ENCODE measurements around the gene ANXA2. TPM values are rescaled to one million over a fixed set of nuclear protein-coding genes. Genes with fewer than 3 reads are reported as not detected.

ANXA2 gene
- total and polyA plus RNA-seq, 2 donors (not counting 1 experiment from before 2014, with no cell fraction given): 116 to 133 TPM

DNA sequence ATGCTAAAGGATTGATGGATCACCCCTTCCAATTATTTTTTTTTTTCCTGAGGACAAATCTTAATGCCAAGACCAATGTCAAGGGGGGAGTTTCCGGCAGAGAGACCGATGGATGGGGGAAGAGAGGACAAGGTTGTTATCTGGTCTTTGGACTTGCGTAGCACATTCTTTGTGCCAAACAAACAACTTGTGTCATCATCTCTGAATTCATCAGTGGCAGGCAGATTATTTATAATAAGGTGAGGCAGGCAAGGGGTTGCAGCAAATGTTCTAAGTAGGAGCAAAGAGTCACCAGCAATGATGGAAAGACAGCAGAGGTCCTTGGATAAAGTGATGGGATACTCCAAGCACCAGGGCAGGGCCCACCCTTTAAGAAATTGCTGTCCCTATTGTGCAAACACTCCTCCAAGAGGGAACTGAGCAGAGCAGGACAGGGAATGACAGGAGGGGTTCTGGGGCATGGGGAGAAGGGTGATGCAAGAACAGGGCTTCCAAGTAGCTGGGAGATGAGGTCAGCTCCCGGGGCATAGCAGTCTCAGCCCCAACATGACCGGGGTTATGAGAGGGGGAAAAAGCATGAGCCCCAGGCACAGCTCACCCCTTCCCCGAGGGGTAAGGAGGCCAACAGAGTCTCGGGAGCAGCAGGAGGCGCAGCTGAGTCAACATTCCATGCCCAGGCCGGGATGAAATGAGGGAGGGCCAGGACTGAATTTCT is 57.4 kb downstream of the ANXA2 start:
- DNase-seq (no peak), ATAC-seq (ENCODE audit: low read depth) (no peak)
- 95% methylated on average over 4 of the region's 9 CpGs for WGBS (ENCODE audit: insufficient coverage)
- Mint-ChIP-seq H3K9me3 (ENCODE audit: insufficient read depth) (no peaks in the 10 kb centered on the region), H3K4me1 (no peaks in the 10 kb centered on the region), H3K27ac (no peak overlapping the region), H3K4me3 (no peak overlapping the region), H3K27me3 (no peaks in the 10 kb centered on the region)
- no peaks in the 10 kb centered on the region for H4K20me1 ChIP-seq (ENCODE audit: control insufficient read depth, insufficient read depth, low read length, poor library complexity, severe bottlenecking)
- no peak overlapping the region for H3K9ac ChIP-seq (ENCODE audit: low read length)
- CTCF ChIA-PET: no interaction called here
- H3K36me3 ChIP-seq (replicated peaks in 1 of 2; ENCODE audit: control extremely low read depth in 1 of 2, control insufficient read depth in 1 of 2, extremely low read depth in 1 of 2, insufficient read depth in 2 of 2, low read length in 1 of 2): no peaks in the 10 kb centered on the region
- POLR2A ChIA-PET: no interaction called here
- no peak overlapping the region for H3K4me3 ChIP-seq (ENCODE audit: control extremely low read depth in 1 of 5, extremely low read depth in 1 of 5, insufficient read depth in 1 of 5, low read depth in 2 of 5, low read length in 4 of 5)
- no peaks in the 10 kb centered on the region for H3K27me3 ChIP-seq (replicated peaks in 1 of 4; ENCODE audit: control extremely low read depth in 1 of 4, control insufficient read depth in 3 of 4, insufficient read depth in 4 of 4, low read length in 3 of 4)
- H3K4me2 ChIP-seq (replicated peaks; ENCODE audit: low read depth, low read length, poor library complexity, severe bottlenecking): no peak overlapping the region
- no peaks in the 10 kb centered on the region for H3K79me2 ChIP-seq (ENCODE audit: control insufficient read depth, insufficient read depth, low read length)
- H3K9me3 ChIP-seq (ENCODE audit: control extremely low read depth in 1 of 3, control insufficient read depth in 2 of 3, insufficient read depth in 1 of 3, low read length in 2 of 3): no peaks in the 10 kb centered on the region
- no peak overlapping the region for H3K27ac ChIP-seq (ENCODE audit: low read length in 2 of 2)
- no peak overlapping the region for H2AFZ ChIP-seq (ENCODE audit: insufficient read depth, low read depth, low read length, poor library complexity, severe bottlenecking)
- intact Hi-C loops (cut with micrococcal nuclease): no loop called here
- TF ChIP-seq, protein P1, sequence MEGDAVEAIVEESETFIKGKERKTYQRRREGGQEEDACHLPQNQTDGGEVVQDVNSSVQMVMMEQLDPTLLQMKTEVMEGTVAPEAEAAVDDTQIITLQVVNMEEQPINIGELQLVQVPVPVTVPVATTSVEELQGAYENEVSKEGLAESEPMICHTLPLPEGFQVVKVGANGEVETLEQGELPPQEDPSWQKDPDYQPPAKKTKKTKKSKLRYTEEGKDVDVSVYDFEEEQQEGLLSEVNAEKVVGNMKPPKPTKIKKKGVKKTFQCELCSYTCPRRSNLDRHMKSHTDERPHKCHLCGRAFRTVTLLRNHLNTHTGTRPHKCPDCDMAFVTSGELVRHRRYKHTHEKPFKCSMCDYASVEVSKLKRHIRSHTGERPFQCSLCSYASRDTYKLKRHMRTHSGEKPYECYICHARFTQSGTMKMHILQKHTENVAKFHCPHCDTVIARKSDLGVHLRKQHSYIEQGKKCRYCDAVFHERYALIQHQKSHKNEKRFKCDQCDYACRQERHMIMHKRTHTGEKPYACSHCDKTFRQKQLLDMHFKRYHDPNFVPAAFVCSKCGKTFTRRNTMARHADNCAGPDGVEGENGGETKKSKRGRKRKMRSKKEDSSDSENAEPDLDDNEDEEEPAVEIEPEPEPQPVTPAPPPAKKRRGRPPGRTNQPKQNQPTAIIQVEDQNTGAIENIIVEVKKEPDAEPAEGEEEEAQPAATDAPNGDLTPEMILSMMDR (IDR thresholded peaks at IDR 0.05): no peak
- TF ChIP-seq EZH2 (IDR thresholded peaks at IDR 0.05; ENCODE audit: borderline replicate concordance, insufficient read depth, low read depth, low read length, poor library complexity, severe bottlenecking): no peak
- H3K4me1 ChIP-seq (ENCODE audit: control insufficient read depth in 2 of 2, insufficient read depth in 2 of 2, low read length in 2 of 2): no peaks in the 10 kb centered on the region

DNA sequence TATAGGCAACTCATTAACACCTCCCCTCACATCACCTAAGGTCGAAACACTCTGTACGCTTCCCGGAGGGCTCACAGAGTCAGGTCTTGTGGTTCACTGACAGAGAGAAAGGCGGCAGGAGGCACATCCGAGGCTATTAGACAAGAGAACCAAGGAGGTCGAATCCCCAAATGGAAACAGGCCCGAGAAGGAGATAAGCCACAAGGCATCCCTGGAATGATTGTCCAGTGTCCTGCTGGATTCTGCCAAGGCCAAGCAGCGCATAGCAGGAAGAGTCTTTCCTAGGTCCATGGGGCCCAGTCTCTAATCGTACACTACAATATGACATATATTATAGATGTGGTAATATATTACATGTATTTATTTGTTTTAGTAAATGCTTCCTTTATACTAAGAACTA is 58.5 kb downstream of the ANXA2 start:
- ATAC-seq (ENCODE audit: low read depth) (no peak), DNase-seq (no peak)
- H3K9me3 Mint-ChIP-seq (ENCODE audit: insufficient read depth): no peaks in the 10 kb centered on the region
- H3K27me3 Mint-ChIP-seq: peaks cover 2% of the 10 kb centered on the region
- no peak overlapping the region for H3K27ac ChIP-seq (ENCODE audit: low read length in 2 of 2)
- H3K9ac ChIP-seq (ENCODE audit: low read length): no peak overlapping the region
- H3K4me2 ChIP-seq (replicated peaks; ENCODE audit: low read depth, low read length, poor library complexity, severe bottlenecking): no peak overlapping the region
- no peak overlapping the region for H3K4me3 Mint-ChIP-seq
- ChIA-PET CTCF (no interaction called here), POLR2A (no interaction called here)
- H3K27ac Mint-ChIP-seq: no peak overlapping the region
- no peaks in the 10 kb centered on the region for H3K4me1 Mint-ChIP-seq
- no peak overlapping the region for H3K4me3 ChIP-seq (ENCODE audit: control extremely low read depth in 1 of 5, extremely low read depth in 1 of 5, insufficient read depth in 1 of 5, low read depth in 2 of 5, low read length in 4 of 5)
- WGBS (ENCODE audit: insufficient coverage): 96% methylated on average over 7 of the region's 9 CpGs
- H3K9me3 ChIP-seq (ENCODE audit: control extremely low read depth in 1 of 3, control insufficient read depth in 2 of 3, insufficient read depth in 1 of 3, low read length in 2 of 3): no peaks in the 10 kb centered on the region
- H3K27me3 ChIP-seq (replicated peaks in 1 of 4; ENCODE audit: control extremely low read depth in 1 of 4, control insufficient read depth in 3 of 4, insufficient read depth in 4 of 4, low read length in 3 of 4): no peaks in the 10 kb centered on the region
- no peaks in the 10 kb centered on the region for H3K4me1 ChIP-seq (ENCODE audit: control insufficient read depth in 2 of 2, insufficient read depth in 2 of 2, low read length in 2 of 2)
- no peak for TF ChIP-seq EZH2 (IDR thresholded peaks at IDR 0.05; ENCODE audit: borderline replicate concordance, insufficient read depth, low read depth, low read length, poor library complexity, severe bottlenecking)
- TF ChIP-seq, protein P1 (IDR thresholded peaks at IDR 0.05): no peak
- no peak overlapping the region for H2AFZ ChIP-seq (ENCODE audit: insufficient read depth, low read depth, low read length, poor library complexity, severe bottlenecking)
- intact Hi-C loops (cut with micrococcal nuclease): no loop called here
- H4K20me1 ChIP-seq (ENCODE audit: control insufficient read depth, insufficient read depth, low read length, poor library complexity, severe bottlenecking): no peaks in the 10 kb centered on the region
- H3K36me3 ChIP-seq (replicated peaks in 1 of 2; ENCODE audit: control extremely low read depth in 1 of 2, control insufficient read depth in 1 of 2, extremely low read depth in 1 of 2, insufficient read depth in 2 of 2, low read length in 1 of 2): no peaks in the 10 kb centered on the region
- no peaks in the 10 kb centered on the region for H3K79me2 ChIP-seq (ENCODE audit: control insufficient read depth, insufficient read depth, low read length)
